Stimulated activated CD4-positive, alpha-beta T cell treated with anti-CD3 and anti-CD28 coated beads, Interleukin-2, amount 100 ng/mL, for 48 hours (primary cell): ENCODE data around the gene HIVEP3.

Experiments used
- DNase-seq, 2 donors: peaks; one replicate each; pipeline ENCODE4 v3.0.0-alpha.2; 2020

The HIVEP3 gene

GRCh38 chr1:41809692-41810091 is 109.0 kb downstream of the HIVEP3 start:
- DNase-seq = no peak

GRCh38 chr1:41807390-41807789 is 111.3 kb downstream of the HIVEP3 start:
- no peak for DNase-seq

GRCh38 chr1:41806472-41807155 is 112.1 kb downstream of the HIVEP3 start:
- peak in 1 of 2 donors; percentile 32 for DNase-seq

- DNase-seq = peak in 1 of 2 donors; percentile 31
These were observed 112.8 kb downstream of the HIVEP3 start for GRCh38 chr1:41805771-41806471.

GRCh38 chr1:41804176-41804575 is 114.5 kb downstream of the HIVEP3 start:
- no peak for DNase-seq

- no peak for DNase-seq
These were observed 115.1 kb downstream of the HIVEP3 start for GRCh38 chr1:41803656-41804055.

- DNase-seq = no peak
These were observed 115.9 kb downstream of the HIVEP3 start for GRCh38 chr1:41802532-41803501.

- DNase-seq = no peak
These were observed 118.4 kb downstream of the HIVEP3 start for GRCh38 chr1:41800311-41800829.

- DNase-seq = no peak
These were observed 119.0 kb downstream of the HIVEP3 start for GRCh38 chr1:41799723-41800122.

GRCh38 chr1:41799205-41799604 is 119.5 kb downstream of the HIVEP3 start:
- no peak for DNase-seq

GRCh38 chr1:41795205-41795762 is 123.4 kb downstream of the HIVEP3 start:
- DNase-seq = no peak

GRCh38 chr1:41794031-41794430 is 124.7 kb downstream of the HIVEP3 start:
- DNase-seq = no peak

- no peak for DNase-seq
These were observed 126.3 kb downstream of the HIVEP3 start for GRCh38 chr1:41792485-41792770.

- no peak for DNase-seq
These were observed 126.8 kb downstream of the HIVEP3 start for GRCh38 chr1:41791667-41792484.

GRCh38 chr1:41790351-41790750 is 128.4 kb downstream of the HIVEP3 start:
- DNase-seq = no peak

- no peak for DNase-seq
These were observed 128.9 kb downstream of the HIVEP3 start for GRCh38 chr1:41789661-41790330.

- no peak for DNase-seq
These were observed 130.3 kb downstream of the HIVEP3 start for GRCh38 chr1:41788427-41788826.

- no peak for DNase-seq
These were observed 134.0 kb downstream of the HIVEP3 start for GRCh38 chr1:41784531-41785274.

GRCh38 chr1:41783189-41783639 is 135.5 kb downstream of the HIVEP3 start:
- peak; percentile 23 to 39 for DNase-seq

GRCh38 chr1:41780916-41781315 is 137.8 kb downstream of the HIVEP3 start:
- DNase-seq = no peak

GRCh38 chr1:41780322-41780721 is 138.4 kb downstream of the HIVEP3 start:
- DNase-seq = no peak
